ENCODE measurements around the gene SEC63.

GRCh38 chr6:107968081-107968480, 10.1 kb upstream of the SEC63 start:
- TF ChIP-seq CTCF (conservative IDR thresholded peaks at IDR 0.05): no peak
- TF ChIP-seq EZH2 (IDR thresholded peaks at IDR 0.05; ENCODE audit: low read depth): no peak

All from PC-9 (cell line).